HUES6 (cell line): ENCODE measurements around the gene ZNF500.
A peak's percentile ranks its signal among the peaks of the same experiment; 100 is the strongest.

Experiments
- H3K27ac ChIP-seq: 2 replicates; pipeline ENCODE4 v1.7.0; 2013; ENCODE audit warnings: low read depth, mild to moderate bottlenecking, low read length, inconsistent platforms
- H3K27me3 ChIP-seq: 2 replicates; pipeline ENCODE4 v1.6.1; 2013; ENCODE audit warnings: low read length; ENCODE audit not compliant: control insufficient read depth, insufficient read depth
- H3K36me3 ChIP-seq: 2 replicates; pipeline ENCODE4 v1.6.1; 2013; ENCODE audit warnings: low read length; ENCODE audit not compliant: control insufficient read depth, insufficient read depth
- H3K4me1 ChIP-seq: 2 replicates; pipeline ENCODE4 v1.6.1; 2013; ENCODE audit warnings: low read length; ENCODE audit not compliant: control insufficient read depth, insufficient read depth
- H3K4me3 ChIP-seq: 2 replicates; pipeline ENCODE4 v1.5.1; 2013; ENCODE audit warnings: low read depth, low read length
- H3K9ac ChIP-seq: one replicate; pipeline ENCODE4 v1.6.1; 2013; ENCODE audit warnings: mild to moderate bottlenecking, low read length
- H3K9me3 ChIP-seq: 2 replicates; pipeline ENCODE4 v1.6.1; 2013; ENCODE audit warnings: low read depth, low read length; ENCODE audit not compliant: control insufficient read depth, insufficient read depth

ZNF500 gene

DNA sequence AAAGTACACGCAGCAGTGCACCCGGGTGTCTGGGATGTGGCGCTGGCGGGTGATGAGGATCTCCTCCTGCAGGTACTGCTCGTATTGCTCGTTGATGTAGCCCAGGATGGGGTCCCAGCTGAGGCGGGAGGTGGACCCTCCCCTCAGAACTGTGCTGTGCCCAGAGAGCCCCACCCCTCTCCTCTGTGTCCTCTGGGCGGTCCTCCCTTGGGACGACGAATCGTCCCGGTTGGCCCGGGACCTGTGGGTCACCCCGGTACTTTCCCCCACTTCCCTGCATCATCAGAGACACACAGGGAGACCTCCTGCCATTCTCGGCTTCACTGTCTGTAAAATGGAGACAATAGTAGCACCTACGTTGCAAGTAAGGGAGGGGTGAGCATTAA lies 17.0 kb upstream of the ZNF500 start:
- Histone ChIP-seq H3K36me3 (no peaks in the 10 kb centered on the region), H3K4me3 (no peak overlapping the region), H3K9me3 (no peaks in the 10 kb centered on the region), H3K27ac (no peak overlapping the region), H3K4me1 (peaks cover 14% of the 10 kb centered on the region), H3K9ac (no peak overlapping the region), H3K27me3 (no peaks in the 10 kb centered on the region; the same call in 1 of the 2 replicates)

DNA sequence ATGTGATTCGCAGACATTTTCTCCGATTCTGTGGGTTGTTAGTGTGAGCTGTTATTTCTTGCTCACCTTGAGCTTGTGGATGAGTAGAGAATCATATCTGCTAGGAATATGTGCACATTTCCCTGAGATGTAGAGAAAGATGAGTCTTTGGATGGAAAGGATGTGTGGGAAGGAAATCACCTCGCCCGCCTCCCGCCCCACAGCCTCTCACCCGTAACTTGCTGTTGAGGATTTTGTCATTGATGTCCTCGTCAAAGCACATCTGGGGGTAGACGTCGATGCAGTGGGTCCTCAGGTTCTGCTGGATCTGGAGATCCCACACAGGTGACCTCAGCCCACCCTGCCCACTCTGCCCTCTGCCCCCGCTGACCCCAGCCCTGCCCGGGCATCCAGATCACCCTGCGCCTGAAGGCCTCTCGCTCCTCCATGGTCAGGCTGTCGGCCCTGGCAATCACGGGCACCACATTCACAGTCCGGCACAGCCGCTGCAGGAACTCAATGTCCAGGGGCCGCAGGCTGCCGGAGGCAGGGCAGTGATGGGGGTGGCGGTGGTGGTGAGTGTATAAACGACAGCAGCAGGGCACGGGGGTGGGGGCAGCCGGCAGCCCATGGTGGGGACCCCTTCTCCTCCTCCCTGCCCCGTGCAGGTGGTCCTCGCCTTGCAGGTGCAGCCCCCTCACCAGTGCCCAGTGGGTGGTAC lies 16.4 kb upstream of the ZNF500 start:
- Histone ChIP-seq H3K4me3 (no peak overlapping the region), H3K27ac (no peak overlapping the region), H3K4me1 (peaks cover 8% of the 10 kb centered on the region), H3K27me3 (no peaks in the 10 kb centered on the region; the same call in 1 of the 2 replicates), H3K9ac (no peak overlapping the region), H3K9me3 (no peaks in the 10 kb centered on the region), H3K36me3 (no peaks in the 10 kb centered on the region)

- Histone ChIP-seq H3K9me3 (no peaks in the 10 kb centered on the region; the same call in 1 of the 2 replicates), H3K27me3 (no peaks in the 10 kb centered on the region), H3K4me3 (no peak overlapping the region), H3K9ac (no peak overlapping the region), H3K36me3 (no peaks in the 10 kb centered on the region), H3K4me1 (no peaks in the 10 kb centered on the region), H3K27ac (no peak overlapping the region)
Measured at GRCh38 chr16:4780235-4780634, 13.3 kb upstream of the ZNF500 start.

DNA sequence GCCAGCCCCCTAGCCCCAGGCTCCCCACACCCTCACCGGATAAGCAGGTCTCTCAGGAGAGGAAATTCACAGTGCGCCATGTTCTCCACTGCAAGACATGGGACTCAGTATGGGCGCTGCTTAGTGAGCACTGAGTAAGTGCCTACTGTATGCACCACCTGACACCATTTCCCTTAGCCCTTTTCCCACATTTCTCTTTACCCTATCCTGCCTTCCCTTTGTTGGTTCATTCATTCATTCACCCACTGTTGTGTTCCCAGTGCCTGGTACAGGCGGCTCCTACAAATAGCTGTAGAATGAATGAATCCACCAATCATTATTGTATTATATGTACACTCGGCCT lies 11.1 kb upstream of the ZNF500 start:
- Histone ChIP-seq H3K4me1 (peaks cover 2% of the 10 kb centered on the region; the same call in 1 of the 2 replicates), H3K27me3 (no peaks in the 10 kb centered on the region), H3K4me3 (no peak overlapping the region), H3K9ac (no peak overlapping the region), H3K9me3 (peaks cover 3% of the 10 kb centered on the region; the same call in 1 of the 2 replicates), H3K36me3 (no peaks in the 10 kb centered on the region), H3K27ac (no peak overlapping the region)

- no peak overlapping the region for H3K4me3 ChIP-seq
- H3K27me3 ChIP-seq: no peaks in the 10 kb centered on the region
- H3K36me3 ChIP-seq: no peaks in the 10 kb centered on the region
- H3K27ac ChIP-seq: no peak overlapping the region
- H3K4me1 ChIP-seq: peaks cover 2% of the 10 kb centered on the region; the same call in 1 of the 2 replicates
- H3K9me3 ChIP-seq: peaks cover 3% of the 10 kb centered on the region; the same call in 1 of the 2 replicates
- no peak overlapping the region for H3K9ac ChIP-seq
Measured at GRCh38 chr16:4777339-4778049, 10.5 kb upstream of the ZNF500 start.

GRCh38 chr16:4776141-4776705 lies 9.3 kb upstream of the ZNF500 start:
- no peaks in the 10 kb centered on the region for H3K36me3 ChIP-seq
- H3K27ac ChIP-seq: no peak overlapping the region
- peaks cover 3% of the 10 kb centered on the region; the same call in 1 of the 2 replicates for H3K9me3 ChIP-seq
- no peaks in the 10 kb centered on the region for H3K27me3 ChIP-seq
- H3K9ac ChIP-seq: no peak overlapping the region
- H3K4me1 ChIP-seq: peaks cover 2% of the 10 kb centered on the region; the same call in 1 of the 2 replicates
- H3K4me3 ChIP-seq: no peak overlapping the region

DNA sequence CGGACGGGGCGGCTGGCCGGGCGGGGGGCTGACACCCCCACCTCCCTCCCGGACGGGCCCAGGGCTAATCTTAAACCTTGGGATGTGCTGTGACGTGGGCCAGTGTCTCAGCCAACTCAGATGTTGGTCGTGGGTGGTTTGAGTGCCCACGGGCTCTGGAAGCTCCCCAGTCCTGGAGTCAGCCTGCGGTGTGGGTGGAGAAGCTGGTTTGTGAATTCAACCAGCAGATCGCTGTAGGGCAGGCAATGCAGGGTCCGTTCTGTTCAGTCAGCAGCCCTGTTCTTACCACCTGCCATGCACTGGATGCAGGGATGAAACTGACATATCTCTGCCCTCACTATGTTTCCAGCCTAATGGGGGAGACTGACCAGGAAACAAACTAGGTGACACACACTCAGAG lies 8.0 kb upstream of the ZNF500 start:
- Histone ChIP-seq H3K9ac (no peak overlapping the region), H3K9me3 (peaks cover 3% of the 10 kb centered on the region; the same call in 1 of the 2 replicates), H3K36me3 (no peaks in the 10 kb centered on the region), H3K4me3 (no peak overlapping the region), H3K4me1 (peaks cover 2% of the 10 kb centered on the region; the same call in 1 of the 2 replicates), H3K27me3 (no peaks in the 10 kb centered on the region), H3K27ac (no peak overlapping the region)

- Histone ChIP-seq H3K4me1 (peaks cover 13% of the 10 kb centered on the region; the same call in 1 of the 2 replicates), H3K4me3 (no peak overlapping the region), H3K27me3 (no peaks in the 10 kb centered on the region), H3K9me3 (peaks cover 3% of the 10 kb centered on the region; the same call in 1 of the 2 replicates), H3K27ac (no peak overlapping the region), H3K9ac (no peak overlapping the region), H3K36me3 (no peaks in the 10 kb centered on the region)
Measured at GRCh38 chr16:4772351-4772750, 5.4 kb upstream of the ZNF500 start.

- Histone ChIP-seq H3K36me3 (no peaks in the 10 kb centered on the region), H3K27me3 (no peaks in the 10 kb centered on the region), H3K9ac (no peak overlapping the region), H3K9me3 (peaks cover 3% of the 10 kb centered on the region; the same call in 1 of the 2 replicates), H3K4me1 (peaks cover 13% of the 10 kb centered on the region; the same call in 1 of the 2 replicates), H3K4me3 (no peak overlapping the region), H3K27ac (no peak overlapping the region)
Measured at GRCh38 chr16:4771646-4772045, 4.7 kb upstream of the ZNF500 start.

DNA sequence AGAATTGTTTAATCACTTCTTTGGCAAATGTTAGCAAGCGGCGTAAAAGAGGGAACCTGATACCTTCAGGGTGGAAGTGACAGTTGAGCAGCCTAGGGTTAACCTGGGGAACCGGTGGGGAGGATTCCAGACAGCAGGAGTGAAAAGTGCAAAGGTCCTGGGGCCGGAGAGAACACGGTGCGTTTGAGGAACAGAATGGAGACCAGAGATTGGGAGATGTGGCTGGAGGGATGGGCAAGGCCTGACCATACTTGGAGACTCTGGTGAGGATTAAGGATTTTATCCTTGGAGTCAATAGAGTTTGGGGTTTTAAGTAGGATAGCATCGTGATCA lies 2.3 kb upstream of the ZNF500 start:
- H3K9me3 ChIP-seq: no peaks in the 10 kb centered on the region
- H3K9ac ChIP-seq: peak overlapping the region; percentile 35
- no peaks in the 10 kb centered on the region for H3K27me3 ChIP-seq
- peaks cover 10% of the 10 kb centered on the region for H3K36me3 ChIP-seq
- peaks cover 14% of the 10 kb centered on the region; the same call in 1 of the 2 replicates for H3K4me1 ChIP-seq
- 0 out of 2 replicates have a peak overlapping the region, but pooled peaks have one; percentile 4 for H3K27ac ChIP-seq
- H3K4me3 ChIP-seq: peak overlapping the region; percentile 85
